BE2C (cell line): ENCODE data around the gene KRT33B.

Source experiments
- DNase-seq: peaks from one replicate; pipeline ENCODE4 v3.0.0-alpha.2; 2020
- H3K27me3 ChIP-seq: fragments of 250-450 bp; sonication (Bioruptor Pico); 2 replicates; pipeline ENCODE4 v1.5.1; 2020; ENCODE audit warnings: mild to moderate bottlenecking
- H3K36me3 ChIP-seq: fragments of 250-450 bp; sonication (Bioruptor Pico); 2 replicates; pipeline ENCODE4 v1.5.1; 2020; ENCODE audit warnings: mild to moderate bottlenecking
- H3K4me1 ChIP-seq: fragments of 250-450 bp; sonication (Bioruptor Pico); 2 replicates; pipeline ENCODE4 v1.5.1; 2020
- H3K4me3 ChIP-seq: 2 replicates; pipeline ENCODE4 v1.5.1; 2011; ENCODE audit warnings: low read depth, low read length
- H3K9me3 ChIP-seq: fragments of 250-450 bp; sonication (Bioruptor Pico); 2 replicates; pipeline ENCODE4 v1.5.1; 2020
- TF ChIP-seq, protein P1 (sequence below): IDR thresholded peaks from 2 replicates; pipeline ENCODE4 v1.5.1; 2012; ENCODE audit warnings: mild to moderate bottlenecking, low read depth, low read length

Gene KRT33B

DNA sequence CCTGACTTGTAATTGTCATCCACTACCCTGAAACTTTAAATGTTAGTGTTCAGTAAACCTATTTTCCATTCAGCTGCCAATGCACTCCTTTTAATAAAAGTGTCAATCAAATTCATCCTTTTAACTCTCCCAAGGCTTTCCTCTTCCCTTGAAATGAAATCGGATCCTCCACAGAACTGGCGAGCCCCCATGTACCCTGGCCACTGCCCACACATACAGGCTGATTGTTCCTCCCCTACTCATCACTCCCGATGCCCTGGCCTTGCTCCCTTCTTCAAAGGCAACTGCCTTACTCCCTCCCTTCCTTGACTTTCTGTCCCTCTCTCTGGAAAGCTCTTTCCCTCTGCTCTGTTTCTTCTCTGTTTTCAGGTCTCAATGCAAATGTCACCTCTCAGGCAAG lies 26.6 kb downstream of the KRT33B start:
- no peak overlapping the region for H3K4me3 ChIP-seq
- H3K36me3 ChIP-seq, result no peaks in the 10 kb centered on the region
- no peaks in the 10 kb centered on the region for H3K9me3 ChIP-seq
- peaks cover 12% of the 10 kb centered on the region for H3K27me3 ChIP-seq
- TF ChIP-seq, protein P1, sequence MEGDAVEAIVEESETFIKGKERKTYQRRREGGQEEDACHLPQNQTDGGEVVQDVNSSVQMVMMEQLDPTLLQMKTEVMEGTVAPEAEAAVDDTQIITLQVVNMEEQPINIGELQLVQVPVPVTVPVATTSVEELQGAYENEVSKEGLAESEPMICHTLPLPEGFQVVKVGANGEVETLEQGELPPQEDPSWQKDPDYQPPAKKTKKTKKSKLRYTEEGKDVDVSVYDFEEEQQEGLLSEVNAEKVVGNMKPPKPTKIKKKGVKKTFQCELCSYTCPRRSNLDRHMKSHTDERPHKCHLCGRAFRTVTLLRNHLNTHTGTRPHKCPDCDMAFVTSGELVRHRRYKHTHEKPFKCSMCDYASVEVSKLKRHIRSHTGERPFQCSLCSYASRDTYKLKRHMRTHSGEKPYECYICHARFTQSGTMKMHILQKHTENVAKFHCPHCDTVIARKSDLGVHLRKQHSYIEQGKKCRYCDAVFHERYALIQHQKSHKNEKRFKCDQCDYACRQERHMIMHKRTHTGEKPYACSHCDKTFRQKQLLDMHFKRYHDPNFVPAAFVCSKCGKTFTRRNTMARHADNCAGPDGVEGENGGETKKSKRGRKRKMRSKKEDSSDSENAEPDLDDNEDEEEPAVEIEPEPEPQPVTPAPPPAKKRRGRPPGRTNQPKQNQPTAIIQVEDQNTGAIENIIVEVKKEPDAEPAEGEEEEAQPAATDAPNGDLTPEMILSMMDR, result no peak
- DNase-seq, result no peak
- H3K4me1 ChIP-seq, result no peaks in the 10 kb centered on the region

DNA sequence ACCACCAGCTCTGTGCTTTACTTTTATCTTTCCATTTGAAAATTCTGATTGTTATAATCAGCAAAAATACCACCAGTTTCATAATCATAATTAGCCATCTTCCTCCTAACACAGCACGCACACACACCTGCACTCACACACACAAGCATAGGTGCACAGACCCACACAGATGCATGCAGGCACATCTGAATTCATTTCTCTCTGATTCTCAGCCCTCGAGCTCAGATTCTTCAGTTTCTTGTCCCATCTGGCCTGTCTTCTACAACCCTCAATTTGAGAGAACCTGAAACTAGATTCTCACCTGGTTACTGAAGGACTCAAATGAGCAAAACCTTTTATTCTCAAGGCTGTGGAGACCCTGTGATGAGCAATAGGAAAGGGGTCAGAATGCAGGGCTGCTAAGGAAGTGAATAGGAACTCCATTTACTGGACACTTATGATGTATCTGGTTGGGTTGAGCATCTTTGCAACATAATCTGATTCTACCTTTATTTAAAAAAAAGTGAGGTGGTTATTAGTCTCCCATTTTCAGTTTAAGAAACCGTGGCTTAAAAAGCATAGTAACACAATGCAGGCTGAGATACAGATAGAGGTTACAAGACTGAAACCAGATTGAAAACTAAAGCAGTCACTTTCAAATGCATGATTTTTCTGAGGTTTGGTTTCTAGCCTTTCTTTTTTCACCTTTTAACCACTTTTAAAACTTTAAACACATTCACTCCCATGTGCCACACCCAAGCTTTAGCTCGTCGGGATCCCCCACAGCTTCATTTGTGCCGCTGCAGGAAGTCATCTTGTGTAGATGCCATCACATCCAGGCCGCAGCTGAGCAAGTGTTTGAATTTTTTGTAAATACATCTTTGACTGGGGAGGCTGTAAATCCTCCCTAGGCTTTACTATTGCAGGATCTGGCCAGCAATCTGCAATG lies 28.4 kb downstream of the KRT33B start:
- Histone ChIP-seq H3K27me3 (peaks cover 12% of the 10 kb centered on the region), H3K9me3 (no peaks in the 10 kb centered on the region), H3K4me3 (no peak overlapping the region), H3K4me1 (no peaks in the 10 kb centered on the region), H3K36me3 (no peaks in the 10 kb centered on the region)
- TF ChIP-seq, protein P1, result no peak
- no peak for DNase-seq

DNA sequence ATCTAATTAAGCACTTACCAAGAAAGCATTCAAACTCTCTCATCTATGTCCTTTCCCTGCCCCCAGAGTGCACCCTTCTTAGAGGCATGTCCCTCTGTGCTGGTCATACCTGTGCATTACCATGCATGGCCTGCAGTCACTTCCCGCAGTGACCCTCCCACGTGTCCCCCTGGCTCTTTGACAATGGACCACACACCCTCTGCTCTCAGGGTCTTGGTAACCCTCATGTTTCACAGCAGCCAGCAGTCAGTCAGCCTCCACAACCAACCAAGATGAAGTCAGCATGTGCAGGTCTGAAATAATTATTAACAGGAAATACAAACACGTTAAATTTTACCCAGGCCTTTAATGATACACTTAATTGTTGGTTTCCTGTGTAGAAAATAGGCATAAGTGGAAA lies 29.1 kb downstream of the KRT33B start:
- TF ChIP-seq, protein P1, result no peak
- Histone ChIP-seq H3K4me1 (no peaks in the 10 kb centered on the region), H3K36me3 (no peaks in the 10 kb centered on the region), H3K4me3 (no peak overlapping the region), H3K27me3 (peaks cover 12% of the 10 kb centered on the region), H3K9me3 (no peaks in the 10 kb centered on the region)
- DNase-seq, result no peak

DNA sequence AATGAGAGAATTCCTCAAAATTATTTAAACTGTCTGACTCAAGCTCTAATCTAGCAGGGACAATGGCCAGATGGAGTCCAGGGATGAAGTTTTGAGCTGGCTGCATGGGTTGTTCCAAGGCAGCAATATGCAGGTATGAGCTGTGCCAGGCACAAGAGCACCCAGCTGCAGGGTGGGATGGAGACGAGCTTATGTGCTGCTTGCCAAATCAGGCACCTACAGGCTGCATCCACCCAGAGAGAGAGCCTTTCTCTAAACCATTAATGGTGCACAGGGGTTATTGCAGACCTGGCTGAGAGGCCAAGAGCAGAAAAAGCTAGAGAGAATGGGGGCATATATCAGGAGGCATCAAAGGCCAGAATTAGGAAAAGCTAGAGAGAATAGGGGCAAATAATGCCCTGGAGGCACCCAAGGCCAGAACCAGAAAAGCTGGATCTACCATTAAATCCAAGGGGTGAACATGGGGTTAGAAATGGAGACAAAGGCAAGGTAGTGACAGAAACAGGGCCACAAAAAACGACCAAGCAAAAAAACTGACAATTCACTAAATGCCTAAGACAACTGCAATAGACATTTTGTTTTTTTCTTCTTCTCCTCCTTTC lies 29.9 kb downstream of the KRT33B start:
- no peak for DNase-seq
- Histone ChIP-seq H3K27me3 (peaks cover 12% of the 10 kb centered on the region), H3K4me3 (no peak overlapping the region), H3K9me3 (no peaks in the 10 kb centered on the region), H3K36me3 (no peaks in the 10 kb centered on the region), H3K4me1 (no peaks in the 10 kb centered on the region)
- TF ChIP-seq, protein P1, result no peak

DNA sequence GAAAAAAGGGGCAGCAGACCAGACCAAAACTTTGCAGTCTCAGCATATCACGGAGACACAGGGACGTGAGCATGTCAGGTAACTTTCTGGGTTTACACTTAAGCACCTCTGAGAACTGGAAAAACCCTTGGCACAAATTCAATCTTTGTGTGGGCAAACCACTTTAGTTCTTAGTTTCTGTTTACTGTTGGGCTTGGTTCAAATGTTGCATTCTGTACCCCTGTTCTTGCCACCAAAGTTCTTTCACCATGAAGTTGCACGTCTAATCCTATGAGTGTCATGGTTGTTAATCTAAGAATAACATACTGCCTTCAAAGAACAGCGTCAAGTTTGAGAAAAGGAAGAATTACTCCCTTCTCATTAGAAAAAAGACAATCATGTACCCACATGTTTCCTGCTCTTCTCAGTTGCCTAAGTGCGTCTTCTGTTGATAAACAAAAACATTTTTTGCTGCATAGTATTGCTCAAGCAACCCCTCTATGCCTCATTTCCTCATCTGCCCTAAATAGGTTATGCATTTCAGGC lies 30.6 kb downstream of the KRT33B start:
- Histone ChIP-seq H3K27me3 (peaks cover 12% of the 10 kb centered on the region), H3K4me3 (no peak overlapping the region), H3K4me1 (no peaks in the 10 kb centered on the region), H3K36me3 (no peaks in the 10 kb centered on the region), H3K9me3 (no peaks in the 10 kb centered on the region)
- TF ChIP-seq, protein P1, result no peak
- no peak for DNase-seq

DNA sequence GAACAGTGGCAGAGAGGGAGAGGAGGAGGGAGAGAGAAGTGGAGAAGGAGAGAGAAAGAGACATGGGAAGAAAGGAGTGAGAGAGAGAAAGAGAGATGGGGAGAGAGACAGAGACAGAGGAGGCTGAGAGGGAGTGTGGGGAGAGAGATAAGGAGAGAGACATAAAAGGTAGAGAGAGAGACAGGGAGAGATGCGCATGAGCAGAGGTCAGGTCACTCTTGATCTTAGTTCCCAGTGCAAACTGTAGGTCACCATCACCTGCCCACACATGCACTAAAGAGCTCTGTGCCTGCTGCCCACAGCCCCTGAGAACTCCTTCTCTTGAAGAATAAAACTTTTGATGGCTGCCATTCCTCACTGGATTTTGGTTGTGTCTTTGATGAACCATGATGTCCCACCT lies 33.9 kb downstream of the KRT33B start:
- Histone ChIP-seq H3K36me3 (no peaks in the 10 kb centered on the region), H3K4me3 (no peak overlapping the region), H3K9me3 (no peaks in the 10 kb centered on the region), H3K4me1 (no peaks in the 10 kb centered on the region), H3K27me3 (peaks cover 10% of the 10 kb centered on the region)
- DNase-seq, result no peak
- TF ChIP-seq, protein P1, result no peak
